Smooth muscle cell (in vitro differentiated cells): Measurements from ENCODE around the gene SERHL2. TPM values are rescaled to one million over a fixed set of nuclear protein-coding genes. Genes with fewer than 3 reads are reported as not detected.
"Not testable (repeated sequence)": the region's sequence is repeated elsewhere in the genome, so short reads cannot be mapped to it uniquely, and the experiment has no call there.

Experiments
- DNase-seq: peaks from one replicate; lab custom pipeline; 2025; ENCODE audit not compliant: unreplicated experiment; lab: John Stamatoyannopoulos, UW
- H2AFZ ChIP-seq: fragments of 200-600 bp; sonication (generic); 2 replicates; pipeline ENCODE4 v1.6.0; 2016; ENCODE audit warnings: antibody characterized with exemption, low read depth, mild to moderate bottlenecking
- H3F3A ChIP-seq: fragments of 200-600 bp; sonication (generic); 2 replicates; pipeline ENCODE4 v1.6.0; 2017; ENCODE audit warnings: antibody characterized with exemption, low read depth
- H3K27ac ChIP-seq: fragments of 200-600 bp; sonication (generic); 2 replicates; pipeline ENCODE4 v1.5.1; 2016; ENCODE audit warnings: low read depth, mild to moderate bottlenecking
- H3K27me3 ChIP-seq: fragments of 200-600 bp; sonication (generic); 2 replicates; pipeline ENCODE4 v1.6.1; 2016; ENCODE audit warnings: low read depth, mild to moderate bottlenecking
- H3K36me3 ChIP-seq: fragments of 200-600 bp; sonication (generic); 2 replicates; pipeline ENCODE4 v1.5.1; 2016; ENCODE audit warnings: low read depth
- H3K4me1 ChIP-seq: fragments of 200-600 bp; sonication (generic); 2 replicates; pipeline ENCODE4 v1.5.1; 2016; ENCODE audit warnings: low read depth
- H3K4me2 ChIP-seq: fragments of 200-600 bp; sonication (generic); 2 replicates; pipeline ENCODE4 v1.6.0; 2016; ENCODE audit warnings: mild to moderate bottlenecking
- H3K4me3 ChIP-seq: fragments of 200-600 bp; sonication (generic); 2 replicates; pipeline ENCODE4 v1.5.1; 2016; ENCODE audit warnings: mild to moderate bottlenecking
- H3K79me2 ChIP-seq: fragments of 200-600 bp; sonication (generic); 2 replicates; pipeline ENCODE4 v1.6.0; 2016; ENCODE audit warnings: low read depth, mild to moderate bottlenecking
- H3K9ac ChIP-seq: fragments of 200-600 bp; sonication (generic); 2 replicates; pipeline ENCODE4 v1.6.0; 2016; ENCODE audit warnings: low read depth
- H3K9me3 ChIP-seq: fragments of 200-600 bp; sonication (generic); replicated peaks from 2 replicates; pipeline ENCODE4 v1.5.1; 2016; ENCODE audit warnings: low read depth
- H4K20me1 ChIP-seq: fragments of 200-600 bp; sonication (generic); 2 replicates; pipeline ENCODE4 v1.6.0; 2016; ENCODE audit warnings: low read depth
- CTCF ChIP-seq: fragments of 200-600 bp; sonication (generic); IDR thresholded peaks from 2 replicates; pipeline ENCODE4 v1.5.1; 2017; ENCODE audit warnings: borderline replicate concordance, mild to moderate bottlenecking, antibody characterized with exemption; ENCODE audit not compliant: insufficient read depth, poor library complexity, severe bottlenecking
- WGBS: methylation state at CpG from one replicate; pipeline ENCODE4 v1.1.7; 2016; ENCODE audit warnings: low lambda C conversion rate; 5-methylcytosine and 5-hydroxymethylcytosine counted together
- polyA plus RNA-seq: library from polyadenylated mRNA; unstranded; fragments of >200 nt; fragmentation: Nextera tagmentation; extraction: Ambion mirVana; gene quantifications from 2 replicates; pipeline ENCODE4 v1.2.1, GENCODE V29; 2016
- total RNA-seq: library from RNA; depleted of rRNA; stranded (reverse); fragments of >200 nt; gene quantifications from 2 replicates; pipeline ENCODE4 v1.2.3, GENCODE V29; 2014

The SERHL2 gene
- total and polyA plus RNA-seq, 2 experiments from 2014 or later: 1.3 to 4.6 TPM

- H3K9ac ChIP-seq: no peak overlapping the region
- no peaks in the 10 kb centered on the region for H3K9me3 ChIP-seq
- H2AFZ ChIP-seq: no peak overlapping the region
- no peaks in the 10 kb centered on the region for H3K27me3 ChIP-seq
- H3K36me3 ChIP-seq: no peaks in the 10 kb centered on the region
- TF ChIP-seq CTCF: no peak
- 95% methylated on average over 10 of the region's 10 CpGs for WGBS
- H3K4me1 ChIP-seq: no peaks in the 10 kb centered on the region
- H3K4me3 ChIP-seq: no peak overlapping the region
- H3K79me2 ChIP-seq: no peaks in the 10 kb centered on the region
- H3F3A ChIP-seq: peaks cover 11% of the 10 kb centered on the region
- no peak overlapping the region for H3K4me2 ChIP-seq
- no peak for DNase-seq
- no peak overlapping the region for H3K27ac ChIP-seq
- H4K20me1 ChIP-seq: peaks cover 4% of the 10 kb centered on the region
Observed at GRCh38 chr22:42511401-42511891, 42.3 kb upstream of the SERHL2 start.

- H3K9me3 ChIP-seq, H3K27ac ChIP-seq, H3K36me3 ChIP-seq, H2AFZ ChIP-seq, H4K20me1 ChIP-seq, H3K79me2 ChIP-seq, H3K4me2 ChIP-seq, DNase-seq, H3K9ac ChIP-seq, H3K27me3 ChIP-seq, H3K4me1 ChIP-seq, H3K4me3 ChIP-seq: not testable (repeated sequence)
- peaks cover 11% of the 10 kb centered on the region for H3F3A ChIP-seq
- WGBS: 90% methylated on average over 22 of the region's 22 CpGs
- peak; percentile 28 for TF ChIP-seq CTCF
Observed at GRCh38 chr22:42512273-42512990, 41.3 kb upstream of the SERHL2 start.

- not testable (repeated sequence) for H3K4me3 ChIP-seq, H3K4me1 ChIP-seq
- 90% methylated on average over 17 of the region's 17 CpGs for WGBS
Observed at GRCh38 chr22:42514331-42514730, 39.4 kb upstream of the SERHL2 start.

GRCh38 chr22:42515304-42515703 lies 38.5 kb upstream of the SERHL2 start:
- H3K27ac ChIP-seq, H3K4me1 ChIP-seq, H3K4me3 ChIP-seq, H3K4me2 ChIP-seq, H3K9me3 ChIP-seq, DNase-seq, H3K9ac ChIP-seq, H2AFZ ChIP-seq, H3K36me3 ChIP-seq, H3K27me3 ChIP-seq: not testable (repeated sequence)
- Histone ChIP-seq H3K79me2 (peaks cover 26% of the 10 kb centered on the region), H4K20me1 (peaks cover 11% of the 10 kb centered on the region), H3F3A (peaks cover 11% of the 10 kb centered on the region)
- WGBS: 97% methylated on average over 7 of the region's 8 CpGs

More at GRCh38 chr22:42514331-42514730, 39.4 kb upstream of the SERHL2 start:
- Histone ChIP-seq H3K79me2 (peaks cover 19% of the 10 kb centered on the region), H3F3A (peaks cover 11% of the 10 kb centered on the region), H4K20me1 (peaks cover 11% of the 10 kb centered on the region)
- H3K27ac ChIP-seq, H3K4me2 ChIP-seq, DNase-seq, H3K9me3 ChIP-seq, H3K36me3 ChIP-seq, H3K27me3 ChIP-seq, H2AFZ ChIP-seq, H3K9ac ChIP-seq: not testable (repeated sequence)
